ENCODE measurements around the gene GPR82.

The GPR82 gene

GRCh38 chrX:41688156-41688555 lies 35.8 kb upstream of the GPR82 start:
- H3K4me3 ChIP-seq (ENCODE audit: low read depth, low read length) = no peak overlapping the region
- POLR2A ChIA-PET = no interaction called here
- TF ChIP-seq CTCF (IDR thresholded peaks at IDR 0.05; ENCODE audit: insufficient read depth, low read length, missing control alignments) = no peak
- CTCF ChIA-PET = no interaction called here
- no peak for DNase-seq (ENCODE audit: low read depth, low spot score)

- POLR2A ChIA-PET = no interaction called here
Observed at GRCh38 chrX:41688835-41689234, 35.1 kb upstream of the GPR82 start, which contains the start of gene GPR34. Gene GPR34 (plus strand): TSS chrX:41688973. CDS start chrX:41695634, 6,661 bp downstream.

GRCh38 chrX:41689711-41690110 lies 34.3 kb upstream of the GPR82 start:
- ChIA-PET CTCF (no interaction called here), POLR2A (no interaction called here)
- no peak for DNase-seq (ENCODE audit: low read depth, low spot score)
- no peak overlapping the region for H3K4me3 ChIP-seq (ENCODE audit: low read depth, low read length)
- no peak for TF ChIP-seq CTCF (IDR thresholded peaks at IDR 0.05; ENCODE audit: insufficient read depth, low read length, missing control alignments)

More at GRCh38 chrX:41688835-41689234, 35.1 kb upstream of the GPR82 start, which contains the start of gene GPR34:
- CTCF ChIA-PET = no interaction called here
- DNase-seq (ENCODE audit: low read depth, low spot score) = no peak
- no peak for TF ChIP-seq CTCF (IDR thresholded peaks at IDR 0.05; ENCODE audit: insufficient read depth, low read length, missing control alignments)
- no peak within 1 kb of the TSS for H3K4me3 ChIP-seq (ENCODE audit: low read depth, low read length)

- POLR2A ChIA-PET = no interaction called here
- no peak for TF ChIP-seq CTCF (IDR thresholded peaks at IDR 0.05; ENCODE audit: insufficient read depth, low read length, missing control alignments)
- peak; percentile 63 for DNase-seq (ENCODE audit: low read depth, low spot score)
- H3K4me3 ChIP-seq (ENCODE audit: low read depth, low read length) = no peak overlapping the region
- CTCF ChIA-PET = interaction anchor here (0.8 kb wide), 1 partner anchor 19 kb away, joined by 3 read pairs; no protein-coding TSS in a partner anchor
Observed at GRCh38 chrX:41692162-41692749, 31.7 kb upstream of the GPR82 start.

- POLR2A ChIA-PET = no interaction called here
- TF ChIP-seq CTCF (IDR thresholded peaks at IDR 0.05; ENCODE audit: insufficient read depth, low read length, missing control alignments) = no peak
- CTCF ChIA-PET = no interaction called here
Observed at GRCh38 chrX:41693024-41693423, 31.0 kb upstream of the GPR82 start.

GRCh38 chrX:41695426-41695825 lies 28.6 kb upstream of the GPR82 start:
- no peak for TF ChIP-seq CTCF (IDR thresholded peaks at IDR 0.05; ENCODE audit: insufficient read depth, low read length, missing control alignments)
- POLR2A ChIA-PET = no interaction called here
- H3K4me3 ChIP-seq (ENCODE audit: low read depth, low read length) = no peak overlapping the region
- CTCF ChIA-PET = no interaction called here
- no peak for DNase-seq (ENCODE audit: low read depth, low spot score)

More at GRCh38 chrX:41693024-41693423, 31.0 kb upstream of the GPR82 start:
- H3K4me3 ChIP-seq (ENCODE audit: low read depth, low read length) = no peak overlapping the region
- DNase-seq (ENCODE audit: low read depth, low spot score) = no peak
